Ovary (tissue), 9 donors: ENCODE results near the gene RASGRF2. TPM values are rescaled to one million over a fixed set of nuclear protein-coding genes. Genes with fewer than 3 reads are reported as not detected.

Experiments
- DNase-seq, 5 donors: peaks; one replicate each; pipeline ENCODE4 v3.0.0-alpha.2; 2019 to 2020
- H3K27ac ChIP-seq, 2 donors: fragments of 200-600 bp; one replicate each; pipeline versions ENCODE4 v1.5.1 to v1.8.0; 2019 to 2022
- H3K27me3 ChIP-seq: fragments of 200-600 bp; one replicate; pipeline ENCODE4 v1.8.0; 2022
- H3K36me3 ChIP-seq: fragments of 200-600 bp; sonication (generic); one replicate; pipeline ENCODE4 v1.5.1; 2019
- H3K4me1 ChIP-seq: one replicate; pipeline ENCODE4 v1.8.1; 2013; ENCODE audit warnings: mild to moderate bottlenecking, moderate library complexity; ENCODE audit not compliant: insufficient read depth
- H3K4me3 ChIP-seq: fragments of 200-600 bp; sonication (generic); one replicate; pipeline ENCODE4 v1.5.1; 2017
- H3K9me3 ChIP-seq, 2 donors: fragments of 200-600 bp in 1 of 2; sonication (generic) in 1 of 2; one replicate each; pipeline versions ENCODE4 v1.5.1 to v1.8.1; 2013 to 2019; ENCODE audit warnings: mild to moderate bottlenecking in 1 of 2, moderate library complexity in 1 of 2
- CTCF ChIP-seq, 3 donors: fragments of 450-650 bp in 2 of 3; fragments of 200-600 bp in 1 of 3; IDR thresholded peaks; one replicate each; pipeline versions ENCODE4 v1.5.1 to v1.8.0; 2016 to 2022; ENCODE audit warnings: antibody characterized with exemption in 3 of 3, mild to moderate bottlenecking in 1 of 3
- EP300 ChIP-seq: sonication (generic); formaldehyde crosslinking; IDR thresholded peaks from one replicate; pipeline ENCODE4 v1.6.1; 2017; ENCODE audit warnings: antibody characterized with exemption
- POLR2A ChIP-seq: fragments of 450-650 bp; IDR thresholded peaks from one replicate; pipeline ENCODE4 v1.6.1; 2017; ENCODE audit warnings: antibody characterized with exemption, mild to moderate bottlenecking, moderate library complexity
- WGBS, 3 donors: extraction: QIAGEN DNeasy Blood & Tissue Kit in 1 of 3; methylation state at CpG; one replicate each; pipeline versions ENCODE4 v1.1.5 to v1.1.7; 2013 to 2017; 5-methylcytosine and 5-hydroxymethylcytosine counted together
- intact Hi-C, 4 donors: fragments of 100-400 bp; cut with DNase I; formaldehyde crosslinking; loops; one replicate each; pipeline versions ENCODE4 v1.11.0 to v1.15.1; 2022 to 2023
- polyA plus RNA-seq, 2 donors: library from polyadenylated mRNA; stranded (reverse); fragments of 200-250 nt in 1 of 2; fragments of 350-450 nt in 1 of 2; fragmentation: Illumina TruSeq in 1 of 2; extraction: RNeasy Lipid Tissue Mini Kit (QIAGEN cat#74804) in 1 of 2; gene quantifications; one replicate each; pipeline ENCODE4 v1.2.3, GENCODE V29; 2013 to 2014
- total RNA-seq, 7 donors: library from RNA; depleted of rRNA in 2 of 7; stranded (reverse); fragments of >200 nt in 2 of 7; fragmentation: NEBNext Ultra II Directional in 3 of 7; extraction: Animal tissue kit (Norgen Biotek cat#: 25700) in 3 of 7; gene quantifications; one replicate each; pipeline versions ENCODE4 v1.1.0 to v1.2.4, GENCODE V29; 2016 to 2023
- donor health status: DM: no; HTN: no; CAD: no; lungs with moderate emphysema.
- donor health status: DM: no; HTN: no; CAD: no.
- donor health status: Bipolar disorder and iron deficiency.
- donor health status: DM: yes; HTN: yes; CAD: no.
- donor health status: DM: no; HTN: no; CAD: no.
- donor health status: DM: yes; HTN: yes; CAD: no.

Gene RASGRF2
- total and polyA plus RNA-seq, 9 donors, result 8.6 to 55.1 (median 23.0) TPM

- TF ChIP-seq EP300 (no peak), POLR2A (no peak), CTCF (IDR thresholded peaks at IDR 0.05) (no peak)
- DNase-seq, result no peak
- Histone ChIP-seq H3K36me3 (no peaks in the 10 kb centered on the region), H3K4me1 (no peaks in the 10 kb centered on the region), H3K9me3 (no peaks in the 10 kb centered on the region), H3K27ac (no peak overlapping the region), H3K27me3 (no peaks in the 10 kb centered on the region), H3K4me3 (no peak overlapping the region)
- intact Hi-C loops, result no loop called here
- 73 to 77% (median 77%) methylated on average over 9 of the region's 9 CpGs for WGBS, 3 donors
Measured at GRCh38 chr5:80937584-80938356, 22.4 kb upstream of the RASGRF2 start.

- TF ChIP-seq CTCF (IDR thresholded peaks at IDR 0.05) (no peak), POLR2A (no peak), EP300 (no peak)
- Histone ChIP-seq H3K27ac (no peak overlapping the region), H3K4me3 (no peak overlapping the region), H3K4me1 (no peaks in the 10 kb centered on the region), H3K9me3 (no peaks in the 10 kb centered on the region), H3K36me3 (no peaks in the 10 kb centered on the region), H3K27me3 (no peaks in the 10 kb centered on the region)
- WGBS, 3 donors, result 88 to 95% (median 94%) methylated on average over 1 of the region's 1 CpG
- intact Hi-C loops, result no loop called here
- no peak for DNase-seq
Measured at GRCh38 chr5:80941496-80941895, 18.7 kb upstream of the RASGRF2 start.

GRCh38 chr5:80951366-80951765, 8.8 kb upstream of the RASGRF2 start:
- Histone ChIP-seq H3K4me1 (peaks cover 3% of the 10 kb centered on the region), H3K27me3 (no peaks in the 10 kb centered on the region), H3K4me3 (no peak overlapping the region), H3K27ac (no peak overlapping the region), H3K9me3 (no peaks in the 10 kb centered on the region), H3K36me3 (no peaks in the 10 kb centered on the region)
- 87 to 92% (median 89%) methylated on average over 5 of the region's 5 CpGs for WGBS, 3 donors
- DNase-seq, result no peak
- TF ChIP-seq EP300, result no peak
- intact Hi-C loops, result no loop called here

- Histone ChIP-seq H3K27me3 (no peaks in the 10 kb centered on the region), H3K4me3 (no peak overlapping the region), H3K36me3 (no peaks in the 10 kb centered on the region), H3K27ac (no peak overlapping the region), H3K9me3 (no peaks in the 10 kb centered on the region), H3K4me1 (peaks cover 3% of the 10 kb centered on the region)
- whole genome bisulfite sequencing, 3 donors, result 94 to 98% (median 95%) methylated on average over 5 of the region's 5 CpGs
- no peak for DNase-seq
- no peak for TF ChIP-seq CTCF (IDR thresholded peaks at IDR 0.05)
- TF ChIP-seq EP300, result no peak
- no peak for TF ChIP-seq POLR2A
- intact Hi-C loops, result no loop called here
Measured at GRCh38 chr5:80953587-80953986, 6.6 kb upstream of the RASGRF2 start.

- DNase-seq, result no peak
- 85 to 97% (median 92%) methylated on average over 2 of the region's 2 CpGs for WGBS, 3 donors
- no peaks in the 10 kb centered on the region for H3K27me3 ChIP-seq
Measured at GRCh38 chr5:80955082-80955590, 5.0 kb upstream of the RASGRF2 start.

More at GRCh38 chr5:80955082-80955590, 5.0 kb upstream of the RASGRF2 start:
- H3K9me3 ChIP-seq, result no peaks in the 10 kb centered on the region
- no peak overlapping the region for H3K27ac ChIP-seq
- peaks cover 5% of the 10 kb centered on the region for H3K4me1 ChIP-seq
- intact Hi-C loops, result no loop called here
- no peaks in the 10 kb centered on the region for H3K36me3 ChIP-seq
- no peak for TF ChIP-seq POLR2A
- no peak for TF ChIP-seq CTCF (IDR thresholded peaks at IDR 0.05)
- no peak for TF ChIP-seq EP300
- H3K4me3 ChIP-seq, result no peak overlapping the region
